Measurements from ENCODE around the gene PNLIPRP3. TPM values are rescaled to one million over a fixed set of nuclear protein-coding genes. Genes with fewer than 3 reads are reported as not detected.
"Not testable (repeated sequence)": the region's sequence is repeated elsewhere in the genome, so short reads cannot be mapped to it uniquely, and the experiment has no call there.

Gene PNLIPRP3
- not detected for total RNA-seq

DNA sequence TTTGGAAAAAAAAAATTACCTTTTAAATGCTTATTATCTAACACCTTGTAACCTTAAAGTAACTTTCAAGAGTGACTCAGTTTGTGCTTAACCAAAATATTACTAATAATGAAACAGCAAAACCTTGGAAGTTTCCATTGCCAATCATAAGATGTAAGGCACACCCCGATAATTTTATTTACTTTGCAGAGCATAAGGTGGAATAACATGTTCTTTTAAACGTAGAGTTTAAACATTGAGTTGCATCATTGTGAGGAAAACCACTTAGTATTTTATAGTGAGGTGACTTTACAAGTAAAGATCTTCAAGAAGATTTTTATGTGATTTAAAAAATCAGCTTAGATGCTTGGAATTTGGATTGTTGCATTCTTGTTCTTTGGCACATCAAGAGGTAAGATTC is at the start of gene PNLIPRP3:
Gene PNLIPRP3 (plus strand): TSS at position 177 of the 400 bp plus-strand sequence. CDS start 166 bp downstream, at position 343.
- Mint-ChIP-seq H3K36me3 (no peaks in the 10 kb centered on the region), H3K4me1 (no peaks in the 10 kb centered on the region), H3K4me3 (no peak within 1 kb of the TSS), H3K9me3 (no peaks in the 10 kb centered on the region), H3K27ac (no peak within 1 kb of the TSS), H3K27me3 (peaks cover 8% of the 10 kb centered on the region)
- no peak for DNase-seq

DNA sequence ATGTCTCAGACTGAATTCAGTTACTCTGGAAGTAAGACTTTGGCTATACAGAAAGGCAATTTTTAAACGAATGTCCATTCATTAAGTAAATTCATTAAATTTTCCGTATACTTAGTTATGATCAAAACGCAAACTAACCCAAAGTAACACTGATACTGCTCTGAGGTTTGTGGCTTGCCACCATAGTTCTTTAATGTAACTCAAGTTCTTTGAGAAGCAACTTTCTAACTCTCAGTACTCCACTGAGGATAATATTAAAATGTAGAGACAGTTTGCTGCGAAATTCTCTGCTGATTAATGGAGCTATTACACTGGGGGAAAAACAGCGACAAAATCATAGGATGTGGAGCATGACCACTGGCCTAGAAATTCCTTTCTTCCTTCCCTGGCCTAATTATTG is 45.4 kb upstream of the PNLIPRP3 start:
- no peaks in the 10 kb centered on the region for H3K9me3 Mint-ChIP-seq
- no peaks in the 10 kb centered on the region for H3K4me1 Mint-ChIP-seq
- no peaks in the 10 kb centered on the region for H3K36me3 Mint-ChIP-seq
- no peak for DNase-seq
- H3K27me3 Mint-ChIP-seq = no peaks in the 10 kb centered on the region
- H3K27ac Mint-ChIP-seq = no peak overlapping the region
- no peak overlapping the region for H3K4me3 Mint-ChIP-seq

DNA sequence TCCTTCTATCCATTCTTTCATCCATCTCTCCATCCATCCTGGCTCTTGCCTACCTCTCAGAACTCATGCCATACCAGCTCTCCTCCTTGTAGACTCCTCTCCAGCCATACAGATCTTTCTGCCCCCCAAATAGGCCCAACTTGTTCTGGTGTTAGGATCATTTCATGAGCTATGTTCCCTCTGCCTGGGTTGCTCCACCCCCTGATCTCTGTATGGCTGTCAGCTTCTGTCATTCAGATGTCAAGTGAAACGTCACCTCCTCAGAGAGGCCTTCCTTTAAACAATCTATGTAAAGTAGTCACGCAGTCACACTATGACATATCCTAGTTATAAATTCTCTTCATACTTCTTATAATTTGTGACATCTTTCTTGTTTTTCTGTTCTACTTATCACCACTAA is 42.3 kb upstream of the PNLIPRP3 start:
- H3K36me3 Mint-ChIP-seq = no peaks in the 10 kb centered on the region
- no peak for DNase-seq
- H3K4me3 Mint-ChIP-seq = no peak overlapping the region
- no peak overlapping the region for H3K27ac Mint-ChIP-seq
- H3K9me3 Mint-ChIP-seq = no peaks in the 10 kb centered on the region
- no peaks in the 10 kb centered on the region for H3K27me3 Mint-ChIP-seq
- no peaks in the 10 kb centered on the region for H3K4me1 Mint-ChIP-seq

- H3K4me3 Mint-ChIP-seq = no peak overlapping the region
- H3K27me3 Mint-ChIP-seq = no peaks in the 10 kb centered on the region
- no peak for DNase-seq
- no peak overlapping the region for H3K27ac Mint-ChIP-seq
- H3K9me3 Mint-ChIP-seq = no peaks in the 10 kb centered on the region
- no peaks in the 10 kb centered on the region for H3K4me1 Mint-ChIP-seq
- H3K36me3 Mint-ChIP-seq = no peaks in the 10 kb centered on the region
These were observed 41.4 kb upstream of the PNLIPRP3 start for GRCh38 chr10:116385994-116386809.

- not testable (repeated sequence) for H3K9me3 Mint-ChIP-seq, H3K4me1 Mint-ChIP-seq
These were observed 34.3 kb upstream of the PNLIPRP3 start for GRCh38 chr10:116393246-116393831.

DNA sequence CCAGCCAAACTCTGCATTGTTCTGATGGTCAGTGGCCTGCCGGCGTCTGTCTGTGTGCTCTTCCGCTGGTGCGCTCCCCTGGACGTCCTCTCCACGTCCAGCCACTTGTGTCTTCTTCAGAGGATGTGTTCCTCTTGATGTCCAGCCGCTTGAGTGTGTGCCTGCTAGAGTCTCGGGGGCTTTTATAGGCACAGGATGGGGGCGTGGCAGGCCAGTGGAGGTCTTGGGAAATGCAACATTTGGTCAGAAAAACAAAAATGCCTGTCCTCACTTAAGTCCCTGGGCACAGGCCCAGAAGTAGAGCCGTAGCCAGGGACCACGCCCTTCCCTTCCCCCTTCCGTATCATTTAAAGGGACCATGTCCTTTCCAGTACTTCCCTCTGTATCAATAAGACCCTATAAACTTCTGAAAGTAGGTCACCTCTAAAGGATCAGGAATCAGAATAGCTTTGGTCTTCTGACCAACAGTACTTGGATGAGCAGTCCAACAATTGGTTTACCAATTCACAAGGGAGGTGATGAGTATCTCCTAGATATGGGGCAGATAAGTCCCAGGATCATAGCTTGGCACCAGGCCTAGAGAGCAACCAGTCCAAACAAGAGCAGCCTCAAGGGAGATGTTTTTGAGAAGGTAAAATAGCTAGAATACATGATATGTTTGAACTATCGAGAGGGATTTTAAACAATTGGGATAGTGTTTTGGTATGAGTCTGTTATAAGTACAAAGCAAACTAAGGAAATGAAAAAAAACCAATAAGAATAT is 32.2 kb upstream of the PNLIPRP3 start:
- Mint-ChIP-seq H3K27me3 (no peaks in the 10 kb centered on the region), H3K4me1 (no peaks in the 10 kb centered on the region), H3K36me3 (no peaks in the 10 kb centered on the region), H3K9me3 (no peaks in the 10 kb centered on the region), H3K27ac (no peak overlapping the region), H3K4me3 (no peak overlapping the region)
- DNase-seq = no peak

More at GRCh38 chr10:116393246-116393831, 34.3 kb upstream of the PNLIPRP3 start:
- not testable (repeated sequence) for DNase-seq, H3K27me3 Mint-ChIP-seq, H3K27ac Mint-ChIP-seq, H3K36me3 Mint-ChIP-seq, H3K4me3 Mint-ChIP-seq

GRCh38 chr10:116398224-116398623 is 29.4 kb upstream of the PNLIPRP3 start:
- H3K9me3 Mint-ChIP-seq = no peaks in the 10 kb centered on the region
- no peaks in the 10 kb centered on the region for H3K4me1 Mint-ChIP-seq
- H3K27ac Mint-ChIP-seq = no peak overlapping the region

DNA sequence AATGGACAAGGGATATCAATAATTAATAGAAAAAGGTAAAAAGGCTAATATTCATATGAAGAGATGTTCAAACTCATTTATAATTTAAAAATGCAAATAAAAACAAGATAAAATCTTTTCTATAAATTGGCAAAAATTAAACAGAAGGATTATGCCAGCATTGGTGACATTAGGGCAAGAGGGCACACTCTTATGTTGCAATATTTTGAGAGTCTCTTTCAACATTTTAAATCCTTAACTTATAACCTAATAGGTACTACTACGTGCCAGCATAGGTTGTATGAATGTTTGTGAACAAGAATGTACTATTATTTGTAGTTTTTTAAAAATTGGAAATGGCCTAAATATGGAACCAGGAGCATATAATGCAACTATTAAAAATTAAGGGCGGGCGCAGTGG is 24.8 kb upstream of the PNLIPRP3 start:
- H3K27ac Mint-ChIP-seq = no peak overlapping the region
- no peaks in the 10 kb centered on the region for H3K9me3 Mint-ChIP-seq
- no peak for DNase-seq
- H3K4me1 Mint-ChIP-seq = no peaks in the 10 kb centered on the region
- H3K36me3 Mint-ChIP-seq = no peaks in the 10 kb centered on the region
- no peaks in the 10 kb centered on the region for H3K27me3 Mint-ChIP-seq
- no peak overlapping the region for H3K4me3 Mint-ChIP-seq

More at GRCh38 chr10:116398224-116398623, 29.4 kb upstream of the PNLIPRP3 start:
- Mint-ChIP-seq H3K27me3 (no peaks in the 10 kb centered on the region), H3K4me3 (no peak overlapping the region), H3K36me3 (no peaks in the 10 kb centered on the region)
- no peak for DNase-seq

- Mint-ChIP-seq H3K4me1 (no peaks in the 10 kb centered on the region), H3K27ac (no peak overlapping the region), H3K36me3 (no peaks in the 10 kb centered on the region), H3K27me3 (no peaks in the 10 kb centered on the region), H3K4me3 (no peak overlapping the region), H3K9me3 (no peaks in the 10 kb centered on the region)
- DNase-seq = no peak
These were observed 23.9 kb upstream of the PNLIPRP3 start for GRCh38 chr10:116403740-116404250.

- H3K36me3 Mint-ChIP-seq = no peaks in the 10 kb centered on the region
- no peaks in the 10 kb centered on the region for H3K4me1 Mint-ChIP-seq
- H3K4me3 Mint-ChIP-seq = no peak overlapping the region
- no peak for DNase-seq
- H3K27ac Mint-ChIP-seq = no peak overlapping the region
- no peaks in the 10 kb centered on the region for H3K9me3 Mint-ChIP-seq
- no peaks in the 10 kb centered on the region for H3K27me3 Mint-ChIP-seq
These were observed 18.9 kb upstream of the PNLIPRP3 start for GRCh38 chr10:116408719-116409118.

DNA sequence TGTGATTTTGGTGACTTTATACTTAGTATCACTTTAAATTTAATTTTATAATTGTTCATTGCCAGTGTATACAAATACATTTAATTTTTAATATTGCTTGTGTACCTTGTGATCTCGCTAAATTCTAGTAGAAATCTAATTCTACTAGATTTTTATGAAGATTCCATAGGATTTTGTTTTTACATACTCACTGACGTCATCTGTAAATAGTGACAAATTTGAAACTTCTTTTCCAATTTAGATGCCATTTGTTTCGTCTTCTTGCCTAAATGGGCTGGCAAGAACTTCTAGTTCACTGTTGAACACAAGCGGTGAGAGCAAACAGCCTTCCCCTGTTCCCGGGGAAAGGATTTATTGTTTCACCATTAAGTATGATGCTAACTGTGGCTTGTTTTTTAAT is 17.3 kb upstream of the PNLIPRP3 start:
- Mint-ChIP-seq H3K36me3 (no peaks in the 10 kb centered on the region), H3K4me3 (no peak overlapping the region), H3K27ac (no peak overlapping the region), H3K9me3 (no peaks in the 10 kb centered on the region), H3K4me1 (no peaks in the 10 kb centered on the region), H3K27me3 (no peaks in the 10 kb centered on the region)
- no peak for DNase-seq

- Mint-ChIP-seq H3K27ac (no peak overlapping the region), H3K4me3 (no peak overlapping the region), H3K9me3 (no peaks in the 10 kb centered on the region), H3K27me3 (no peaks in the 10 kb centered on the region), H3K36me3 (no peaks in the 10 kb centered on the region), H3K4me1 (no peaks in the 10 kb centered on the region)
- no peak for DNase-seq
These were observed 9.8 kb upstream of the PNLIPRP3 start for GRCh38 chr10:116417821-116418220.

GRCh38 chr10:116418389-116418788 is 9.3 kb upstream of the PNLIPRP3 start:
- H3K4me1 Mint-ChIP-seq = no peaks in the 10 kb centered on the region
- H3K9me3 Mint-ChIP-seq = no peaks in the 10 kb centered on the region
- DNase-seq = no peak
- H3K36me3 Mint-ChIP-seq = no peaks in the 10 kb centered on the region
- no peak overlapping the region for H3K27ac Mint-ChIP-seq
- no peaks in the 10 kb centered on the region for H3K27me3 Mint-ChIP-seq
- no peak overlapping the region for H3K4me3 Mint-ChIP-seq

GRCh38 chr10:116421815-116422214 is 5.8 kb upstream of the PNLIPRP3 start:
- DNase-seq = no peak
- Mint-ChIP-seq H3K27ac (no peak overlapping the region), H3K36me3 (no peaks in the 10 kb centered on the region), H3K27me3 (peaks cover 8% of the 10 kb centered on the region), H3K4me3 (no peak overlapping the region), H3K4me1 (no peaks in the 10 kb centered on the region), H3K9me3 (no peaks in the 10 kb centered on the region)

- no peak overlapping the region for H3K27ac Mint-ChIP-seq
- peaks cover 8% of the 10 kb centered on the region for H3K27me3 Mint-ChIP-seq
- H3K4me3 Mint-ChIP-seq = no peak overlapping the region
- H3K4me1 Mint-ChIP-seq = no peaks in the 10 kb centered on the region
- H3K9me3 Mint-ChIP-seq = peaks cover 3% of the 10 kb centered on the region
- H3K36me3 Mint-ChIP-seq = no peaks in the 10 kb centered on the region
- no peak for DNase-seq
These were observed 1.8 kb downstream of the PNLIPRP3 start for GRCh38 chr10:116429288-116429977.

All from activated naive CD8-positive, alpha-beta T cell treated with anti-CD3 and anti-CD28 coated beads for 36 hours (primary cell).